ENCODE data around the gene SEMA4B.
"Not testable (repeated sequence)": the region's sequence is repeated elsewhere in the genome, so short reads cannot be mapped to it uniquely, and the experiment has no call there.

The SEMA4B gene

GRCh38 chr15:90241343-90242192 lies 40.4 kb downstream of the SEMA4B start:
- in situ Hi-C loops (cut with MboI; ENCODE audit: low sequenced_read_pairs, unreplicated experiment): no loop called here
- DNase-seq (ENCODE audit: low spot score): no peak
- TF ChIP-seq CTCF (IDR thresholded peaks at IDR 0.05; ENCODE audit: borderline replicate concordance, control extremely low read depth, extremely low read depth, insufficient read depth, missing control alignments): no peak

GRCh38 chr15:90243943-90244639 lies 43.0 kb downstream of the SEMA4B start:
- in situ Hi-C loops (cut with MboI; ENCODE audit: low sequenced_read_pairs, unreplicated experiment): no loop called here
- TF ChIP-seq CTCF (IDR thresholded peaks at IDR 0.05; ENCODE audit: borderline replicate concordance, control extremely low read depth, extremely low read depth, insufficient read depth, missing control alignments): no peak
- DNase-seq (ENCODE audit: low spot score): no peak

GRCh38 chr15:90248789-90249202 lies 47.7 kb downstream of the SEMA4B start:
- in situ Hi-C loops (cut with MboI; ENCODE audit: low sequenced_read_pairs, unreplicated experiment): no loop called here
- no peak for DNase-seq (ENCODE audit: low spot score)
- no peak for TF ChIP-seq CTCF (IDR thresholded peaks at IDR 0.05; ENCODE audit: borderline replicate concordance, control extremely low read depth, extremely low read depth, insufficient read depth, missing control alignments)

- in situ Hi-C loops (cut with MboI; ENCODE audit: low sequenced_read_pairs, unreplicated experiment): no loop called here
- peak; percentile 79 for DNase-seq (ENCODE audit: low spot score)
- no peak for TF ChIP-seq CTCF (IDR thresholded peaks at IDR 0.05; ENCODE audit: borderline replicate concordance, control extremely low read depth, extremely low read depth, insufficient read depth, missing control alignments)
These were observed 48.2 kb downstream of the SEMA4B start, which contains the start of gene TTLL13 for GRCh38 chr15:90249203-90249863. TTLL13 (plus strand) TSS chr15:90249556; CDS start chr15:90250631, 1,075 bp downstream.

GRCh38 chr15:90257776-90258175 lies 56.6 kb downstream of the SEMA4B start:
- in situ Hi-C loops (cut with MboI; ENCODE audit: low sequenced_read_pairs, unreplicated experiment): no loop called here
- DNase-seq (ENCODE audit: low spot score): no peak
- no peak for TF ChIP-seq CTCF (IDR thresholded peaks at IDR 0.05; ENCODE audit: borderline replicate concordance, control extremely low read depth, extremely low read depth, insufficient read depth, missing control alignments)

- TF ChIP-seq CTCF (IDR thresholded peaks at IDR 0.05; ENCODE audit: borderline replicate concordance, control extremely low read depth, extremely low read depth, insufficient read depth, missing control alignments): no peak
- in situ Hi-C loops (cut with MboI; ENCODE audit: low sequenced_read_pairs, unreplicated experiment): no loop called here
- peak; percentile 48 for DNase-seq (ENCODE audit: low spot score)
These were observed 58.4 kb downstream of the SEMA4B start for GRCh38 chr15:90259524-90259923.

GRCh38 chr15:90260731-90261130 lies 59.6 kb downstream of the SEMA4B start:
- DNase-seq (ENCODE audit: low spot score); in situ Hi-C loops (cut with MboI; ENCODE audit: low sequenced_read_pairs, unreplicated experiment): not testable (repeated sequence)
